Measurements from ENCODE around the gene PCDH9.

The PCDH9 gene

GRCh38 chr13:66503890-66504289 lies 726.2 kb downstream of the PCDH9 start:
- in situ Hi-C loops (cut with HindIII; ENCODE audit: low pct_unique_long_range_greater_than_20kb, low sequenced_read_pairs) = no loop called here
- TF ChIP-seq JUND (IDR thresholded peaks at IDR 0.05; ENCODE audit: low read depth) = no peak
- peak in 1 of 2 experiments; percentile 1 for DNase-seq (ENCODE audit: low read depth in 1 of 2, low spot score in 1 of 2)

GRCh38 chr13:66501181-66501580 lies 729.0 kb downstream of the PCDH9 start:
- DNase-seq (ENCODE audit: low read depth in 1 of 2, low spot score in 1 of 2) = no peak
- in situ Hi-C loops (cut with HindIII; ENCODE audit: low pct_unique_long_range_greater_than_20kb, low sequenced_read_pairs) = no loop called here
- TF ChIP-seq JUND (IDR thresholded peaks at IDR 0.05; ENCODE audit: low read depth) = no peak

- DNase-seq (ENCODE audit: low read depth in 1 of 2, low spot score in 1 of 2) = peak in 1 of 2 experiments; percentile 22
- in situ Hi-C loops (cut with HindIII; ENCODE audit: low pct_unique_long_range_greater_than_20kb, low sequenced_read_pairs) = no loop called here
- TF ChIP-seq JUND (IDR thresholded peaks at IDR 0.05; ENCODE audit: low read depth) = no peak
Measured at GRCh38 chr13:66492479-66492878, 737.7 kb downstream of the PCDH9 start.

GRCh38 chr13:66491251-66491650 lies 738.9 kb downstream of the PCDH9 start:
- DNase-seq (ENCODE audit: low read depth in 1 of 2, low spot score in 1 of 2) = no peak
- no peak for TF ChIP-seq JUND (IDR thresholded peaks at IDR 0.05; ENCODE audit: low read depth)
- in situ Hi-C loops (cut with HindIII; ENCODE audit: low pct_unique_long_range_greater_than_20kb, low sequenced_read_pairs) = no loop called here

GRCh38 chr13:66489586-66489985 lies 740.5 kb downstream of the PCDH9 start:
- in situ Hi-C loops (cut with HindIII; ENCODE audit: low pct_unique_long_range_greater_than_20kb, low sequenced_read_pairs) = no loop called here
- no peak for TF ChIP-seq JUND (IDR thresholded peaks at IDR 0.05; ENCODE audit: low read depth)

GRCh38 chr13:66489172-66489571 lies 741.0 kb downstream of the PCDH9 start:
- TF ChIP-seq JUND (IDR thresholded peaks at IDR 0.05; ENCODE audit: low read depth) = no peak
- in situ Hi-C loops (cut with HindIII; ENCODE audit: low pct_unique_long_range_greater_than_20kb, low sequenced_read_pairs) = no loop called here
- DNase-seq (ENCODE audit: low read depth in 1 of 2, low spot score in 1 of 2) = no peak

More at GRCh38 chr13:66489586-66489985, 740.5 kb downstream of the PCDH9 start:
- no peak for DNase-seq (ENCODE audit: low read depth in 1 of 2, low spot score in 1 of 2)

GRCh38 chr13:66483712-66484111 lies 746.4 kb downstream of the PCDH9 start:
- no peak for TF ChIP-seq JUND (IDR thresholded peaks at IDR 0.05; ENCODE audit: low read depth)
- in situ Hi-C loops (cut with HindIII; ENCODE audit: low pct_unique_long_range_greater_than_20kb, low sequenced_read_pairs) = no loop called here
- no peak for DNase-seq (ENCODE audit: low read depth in 1 of 2, low spot score in 1 of 2)

GRCh38 chr13:66482836-66483235 lies 747.3 kb downstream of the PCDH9 start:
- in situ Hi-C loops (cut with HindIII; ENCODE audit: low pct_unique_long_range_greater_than_20kb, low sequenced_read_pairs) = no loop called here
- no peak for DNase-seq (ENCODE audit: low read depth in 1 of 2, low spot score in 1 of 2)
- TF ChIP-seq JUND (IDR thresholded peaks at IDR 0.05; ENCODE audit: low read depth) = no peak

- DNase-seq (ENCODE audit: low read depth in 1 of 2, low spot score in 1 of 2) = no peak
- no peak for TF ChIP-seq JUND (IDR thresholded peaks at IDR 0.05; ENCODE audit: low read depth)
- in situ Hi-C loops (cut with HindIII; ENCODE audit: low pct_unique_long_range_greater_than_20kb, low sequenced_read_pairs) = no loop called here
Measured at GRCh38 chr13:66477816-66478215, 752.3 kb downstream of the PCDH9 start.

GRCh38 chr13:66475061-66475460 lies 755.1 kb downstream of the PCDH9 start:
- in situ Hi-C loops (cut with HindIII; ENCODE audit: low pct_unique_long_range_greater_than_20kb, low sequenced_read_pairs) = no loop called here
- no peak for TF ChIP-seq JUND (IDR thresholded peaks at IDR 0.05; ENCODE audit: low read depth)

GRCh38 chr13:66469745-66470144 lies 760.4 kb downstream of the PCDH9 start:
- TF ChIP-seq JUND (IDR thresholded peaks at IDR 0.05; ENCODE audit: low read depth) = no peak
- DNase-seq (ENCODE audit: low read depth in 1 of 2, low spot score in 1 of 2) = no peak
- in situ Hi-C loops (cut with HindIII; ENCODE audit: low pct_unique_long_range_greater_than_20kb, low sequenced_read_pairs) = no loop called here

More at GRCh38 chr13:66475061-66475460, 755.1 kb downstream of the PCDH9 start:
- DNase-seq (ENCODE audit: low read depth in 1 of 2, low spot score in 1 of 2) = no peak

GRCh38 chr13:66468656-66469055 lies 761.5 kb downstream of the PCDH9 start:
- in situ Hi-C loops (cut with HindIII; ENCODE audit: low pct_unique_long_range_greater_than_20kb, low sequenced_read_pairs) = no loop called here
- no peak for DNase-seq (ENCODE audit: low read depth in 1 of 2, low spot score in 1 of 2)
- TF ChIP-seq JUND (IDR thresholded peaks at IDR 0.05; ENCODE audit: low read depth) = no peak

GRCh38 chr13:66462187-66462586 lies 767.9 kb downstream of the PCDH9 start:
- no peak for TF ChIP-seq JUND (IDR thresholded peaks at IDR 0.05; ENCODE audit: low read depth)

GRCh38 chr13:66461021-66461420 lies 769.1 kb downstream of the PCDH9 start:
- in situ Hi-C loops (cut with HindIII; ENCODE audit: low pct_unique_long_range_greater_than_20kb, low sequenced_read_pairs) = no loop called here
- DNase-seq (ENCODE audit: low read depth in 1 of 2, low spot score in 1 of 2) = no peak
- no peak for TF ChIP-seq JUND (IDR thresholded peaks at IDR 0.05; ENCODE audit: low read depth)

More at GRCh38 chr13:66462187-66462586, 767.9 kb downstream of the PCDH9 start:
- in situ Hi-C loops (cut with HindIII; ENCODE audit: low pct_unique_long_range_greater_than_20kb, low sequenced_read_pairs) = no loop called here
- no peak for DNase-seq (ENCODE audit: low read depth in 1 of 2, low spot score in 1 of 2)
